GM13976 (cell line): ENCODE results near the gene TRIM67.

Source experiments
- DNase-seq: peaks from one replicate; pipeline ENCODE4 v3.0.0; 2012; ENCODE audit warnings: low spot score
- CTCF ChIP-seq: IDR thresholded peaks from 2 replicates; pipeline ENCODE4 v1.5.1; 2012; ENCODE audit warnings: borderline replicate concordance, mild to moderate bottlenecking; ENCODE audit not compliant: insufficient read depth; ENCODE audit errors: extremely low read depth, missing control alignments, control extremely low read depth
- in situ Hi-C: fragments of 300-500 bp; cut with MboI; formaldehyde crosslinking; loops from one replicate; pipeline ENCODE4 v1.12.0; 2022; ENCODE audit warnings: low sequenced_read_pairs, mixed read lengths, inconsistent platforms; ENCODE audit not compliant: unreplicated experiment

The TRIM67 gene

GRCh38 chr1:231194476-231194842, 32.6 kb downstream of the TRIM67 start:
- TF ChIP-seq CTCF, result no peak
- in situ Hi-C loops, result no loop called here
- DNase-seq, result no peak

GRCh38 chr1:231194843-231195516, 33.1 kb downstream of the TRIM67 start:
- in situ Hi-C loops, result no loop called here
- no peak for DNase-seq
- no peak for TF ChIP-seq CTCF

- no peak for TF ChIP-seq CTCF
- no peak for DNase-seq
- in situ Hi-C loops, result no loop called here
These were observed 34.4 kb downstream of the TRIM67 start for GRCh38 chr1:231196307-231196706.

- in situ Hi-C loops, result no loop called here
- no peak for DNase-seq
- no peak for TF ChIP-seq CTCF
These were observed 34.9 kb downstream of the TRIM67 start for GRCh38 chr1:231196728-231197127.

- in situ Hi-C loops, result no loop called here
- no peak for TF ChIP-seq CTCF
- DNase-seq, result no peak
These were observed 38.0 kb downstream of the TRIM67 start for GRCh38 chr1:231199868-231200267.

GRCh38 chr1:231200388-231201031, 38.7 kb downstream of the TRIM67 start:
- in situ Hi-C loops, result no loop called here
- DNase-seq, result no peak
- no peak for TF ChIP-seq CTCF
